SH-SY5Y (cell line): ENCODE results near the gene SYNPO.

ENCODE experiments used
- GATA2 ChIP-seq: IDR thresholded peaks from 2 replicates; pipeline ENCODE4 v1.6.1; 2011; ENCODE audit warnings: mild to moderate bottlenecking, low read depth, low read length
- GATA3 ChIP-seq: IDR thresholded peaks from 2 replicates; pipeline ENCODE4 v1.6.1; 2011; ENCODE audit warnings: low read depth, mild to moderate bottlenecking, low read length, moderate library complexity

- TF ChIP-seq GATA2 (no peak), GATA3 (no peak)
These were observed 1.1 kb upstream of the SYNPO start for GRCh38 chr5:150639377-150639692.
